SH-SY5Y (cell line): ENCODE measurements around the gene VSIG10.

ENCODE experiments used
- GATA2 ChIP-seq: IDR thresholded peaks from 2 replicates; pipeline ENCODE4 v1.6.1; 2011; ENCODE audit warnings: mild to moderate bottlenecking, low read depth, low read length
- GATA3 ChIP-seq: IDR thresholded peaks from 2 replicates; pipeline ENCODE4 v1.6.1; 2011; ENCODE audit warnings: low read depth, mild to moderate bottlenecking, low read length, moderate library complexity

VSIG10 gene

DNA sequence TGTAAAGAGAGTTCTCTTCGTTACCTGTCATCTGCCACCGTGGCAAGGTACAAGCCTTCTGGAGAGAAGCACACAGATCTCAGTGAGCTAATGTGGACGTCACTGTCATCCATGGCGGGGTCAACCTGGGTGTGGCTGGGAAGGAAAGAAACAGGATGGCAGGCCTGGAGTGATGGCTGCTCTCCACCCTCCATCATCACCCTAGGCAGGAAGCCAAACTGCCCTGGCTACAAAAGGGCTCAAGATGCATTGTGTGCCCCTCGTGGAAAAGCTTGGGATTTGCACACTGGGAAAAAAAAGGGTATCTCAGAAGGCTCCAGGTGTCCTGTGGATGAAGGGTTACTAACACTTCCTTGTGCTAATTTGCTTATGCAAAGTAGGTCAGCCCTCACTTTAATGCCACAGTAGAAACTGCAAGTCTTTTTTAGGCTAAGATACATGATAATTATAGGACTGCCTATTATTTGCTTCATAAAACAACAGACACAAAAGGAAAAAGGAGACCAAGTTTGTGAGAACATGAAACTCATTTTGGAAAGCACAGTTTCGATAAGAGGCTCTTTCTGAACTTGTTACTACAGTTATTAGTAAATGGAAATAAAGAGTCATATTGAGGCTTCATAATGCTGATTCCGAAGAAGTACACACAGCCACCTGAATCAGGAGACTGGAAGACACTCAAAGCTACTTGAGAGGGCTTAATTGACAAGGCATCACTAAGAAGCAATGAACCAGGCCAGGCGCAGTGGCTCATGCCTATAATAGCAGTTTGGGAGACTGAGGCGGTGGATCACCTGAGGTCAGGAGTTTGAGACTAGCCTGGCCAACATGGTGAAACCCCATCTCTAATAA, 68.4 kb downstream of the VSIG10 start:
- TF ChIP-seq GATA2 = no peak
- no peak for TF ChIP-seq GATA3

DNA sequence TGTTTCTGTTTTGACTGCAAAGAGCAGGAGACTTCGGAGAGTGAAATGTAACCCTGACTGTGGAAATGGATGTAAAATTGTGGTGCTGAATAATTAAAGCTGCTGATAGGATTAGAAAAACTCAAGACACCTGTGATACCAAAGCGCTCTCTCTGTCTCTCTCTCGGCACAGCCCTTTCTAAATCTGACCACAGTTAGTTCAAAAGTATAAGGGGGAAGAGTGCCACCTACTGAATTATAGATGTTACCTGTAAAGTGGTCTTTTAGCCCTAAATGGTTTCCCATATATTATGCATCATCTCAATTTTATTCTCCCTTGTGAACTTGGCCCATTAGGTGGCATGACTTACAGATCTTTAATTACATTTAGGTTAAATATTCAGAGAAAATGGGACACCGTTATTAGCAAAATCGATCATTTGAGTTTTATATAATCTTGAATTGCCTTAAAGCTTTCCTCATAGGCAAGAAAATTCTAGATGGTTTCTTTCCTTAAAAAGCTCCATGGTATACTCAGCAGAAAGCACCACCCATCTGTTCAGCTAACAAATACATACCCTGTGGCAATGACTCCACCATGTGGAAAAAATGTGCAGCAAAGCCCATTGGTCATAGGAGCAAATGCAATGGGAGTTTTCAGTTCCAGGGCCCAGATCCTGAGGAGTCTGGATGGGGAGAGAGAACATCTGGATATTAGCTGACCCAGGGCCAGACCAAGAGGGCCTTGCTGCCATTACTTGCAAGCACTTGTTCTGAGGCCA, 69.2 kb downstream of the VSIG10 start:
- TF ChIP-seq GATA2 (no peak), GATA3 (no peak)

GRCh38 chr12:118033902-118034301, 69.9 kb downstream of the VSIG10 start:
- TF ChIP-seq GATA3 = no peak
- no peak for TF ChIP-seq GATA2

GRCh38 chr12:118033323-118033722, 70.5 kb downstream of the VSIG10 start:
- TF ChIP-seq GATA3 = no peak

- TF ChIP-seq GATA2 (no peak), GATA3 (no peak)
These were observed 71.6 kb downstream of the VSIG10 start for GRCh38 chr12:118032188-118032587.

DNA sequence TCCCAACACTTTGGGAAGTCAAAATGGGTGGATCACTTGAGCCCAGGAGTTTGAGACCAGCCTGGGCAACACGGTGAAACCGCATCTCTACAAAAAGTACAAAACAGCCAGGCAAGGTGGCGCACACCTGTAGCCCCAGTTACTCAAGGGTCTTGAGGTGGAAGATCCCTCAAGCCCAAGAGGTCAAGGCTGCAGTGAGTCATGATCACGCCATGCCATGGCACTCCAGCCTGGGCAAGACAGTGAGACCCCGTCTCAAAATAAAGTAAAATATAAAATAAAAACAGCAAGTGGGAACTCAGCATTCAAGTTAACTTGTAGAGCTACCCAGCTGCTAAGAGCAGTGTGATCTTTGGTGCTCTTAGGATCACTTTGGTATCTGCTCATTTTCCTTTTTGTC, 74.6 kb downstream of the VSIG10 start:
- TF ChIP-seq GATA3 = no peak
- no peak for TF ChIP-seq GATA2

GRCh38 chr12:118025168-118025567, 78.6 kb downstream of the VSIG10 start:
- TF ChIP-seq GATA3 (no peak), GATA2 (no peak)

DNA sequence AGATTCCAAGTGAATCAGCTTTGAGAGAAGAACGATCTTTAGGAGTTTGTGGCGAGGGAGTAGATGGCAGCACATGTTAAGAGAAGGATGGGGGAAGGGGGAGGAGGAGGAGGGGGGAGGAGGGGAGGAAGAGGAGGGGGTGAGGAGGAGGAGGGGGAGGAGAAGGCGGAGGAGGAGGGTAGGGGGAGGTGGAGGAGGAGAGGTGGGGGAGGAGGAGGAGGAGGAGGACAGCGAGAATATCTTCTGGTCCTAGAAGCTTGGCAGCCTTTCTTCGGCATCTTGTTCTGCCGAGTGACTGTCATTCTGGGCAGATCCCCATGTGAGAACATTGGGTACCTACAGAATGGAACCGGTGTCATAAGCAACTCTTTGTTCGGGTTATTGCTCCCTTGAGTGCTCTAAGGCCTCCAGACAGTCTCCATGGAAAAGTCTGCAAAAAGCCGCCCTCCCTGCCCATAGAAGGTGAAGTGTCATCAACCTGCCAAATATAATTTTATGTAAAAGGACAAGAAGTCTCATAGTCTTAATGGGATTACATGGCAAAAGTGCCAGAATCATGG, 80.4 kb downstream of the VSIG10 start:
- TF ChIP-seq GATA2 = no peak
- TF ChIP-seq GATA3 = no peak

GRCh38 chr12:118022728-118023109, 81.1 kb downstream of the VSIG10 start:
- TF ChIP-seq GATA2 (no peak), GATA3 (no peak)

DNA sequence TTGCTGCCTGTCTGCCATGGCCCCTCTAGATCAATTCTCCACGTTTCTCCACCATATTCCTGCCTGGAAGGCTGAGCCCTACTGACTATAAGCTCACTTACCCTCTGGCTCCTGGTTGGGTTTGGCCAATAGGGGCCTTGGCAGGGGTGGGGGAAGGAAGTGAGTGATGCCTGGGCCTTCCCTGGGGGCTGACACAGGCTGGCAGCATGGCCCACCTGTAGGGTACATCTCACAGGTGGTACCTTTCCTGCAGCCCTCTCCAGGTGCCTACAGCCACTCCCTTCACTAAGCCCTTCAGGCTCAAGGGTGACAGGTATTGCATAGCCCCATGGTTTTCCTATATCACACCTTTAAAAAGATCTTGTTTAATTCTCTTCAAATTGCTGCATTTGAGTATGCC, 83.8 kb downstream of the VSIG10 start:
- no peak for TF ChIP-seq GATA3
- no peak for TF ChIP-seq GATA2

DNA sequence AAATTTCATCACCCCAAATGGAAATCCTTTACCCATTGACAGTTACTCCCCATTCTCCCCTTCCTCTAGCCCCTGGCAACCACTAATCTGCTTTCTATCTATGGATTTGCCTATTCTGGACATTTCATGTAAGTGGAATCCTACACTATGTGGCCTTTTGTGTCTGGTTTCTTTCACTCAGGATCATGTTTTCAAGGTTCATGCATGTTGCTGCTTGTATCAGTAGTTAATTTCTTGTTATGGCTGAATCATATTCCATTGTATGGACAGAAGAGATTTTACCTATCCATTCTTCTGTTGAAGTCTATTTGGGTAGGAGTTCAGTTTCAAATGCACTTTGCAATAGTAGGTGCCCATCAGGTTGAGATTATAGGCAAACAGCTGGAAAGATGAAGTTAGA, 85.9 kb downstream of the VSIG10 start:
- TF ChIP-seq GATA2 (no peak), GATA3 (no peak)

- TF ChIP-seq GATA3 (no peak), GATA2 (no peak)
These were observed 87.2 kb downstream of the VSIG10 start, which contains the start of gene RFC5 for GRCh38 chr12:118016424-118017264. Gene RFC5, plus strand, starts transcription at chr12:118016703. Its CDS starts 125 bp downstream, at chr12:118016828.

GRCh38 chr12:118015944-118016343, 87.9 kb downstream of the VSIG10 start:
- TF ChIP-seq GATA2 = no peak
- no peak for TF ChIP-seq GATA3

- no peak for TF ChIP-seq GATA3
These were observed 88.5 kb downstream of the VSIG10 start for GRCh38 chr12:118015306-118015705.
